ENCODE measurements around the gene NACC2. TPM values are rescaled to one million over a fixed set of nuclear protein-coding genes. Genes with fewer than 3 reads are reported as not detected.

NACC2 gene
- total RNA-seq, 1 donor from 2014 or later: 4.5 TPM

GRCh38 chr9:136031741-136032730 lies 63.1 kb downstream of the NACC2 start:
- no peak for DNase-seq (ENCODE audit: low spot score)
- H3F3A ChIP-seq (ENCODE audit: low read depth): peaks cover 7% of the 10 kb centered on the region
- no peaks in the 10 kb centered on the region for H3K4me1 Mint-ChIP-seq
- no peak overlapping the region for H3K9ac ChIP-seq
- H3K4me1 ChIP-seq: no peaks in the 10 kb centered on the region
- no peaks in the 10 kb centered on the region for H3K79me2 ChIP-seq (ENCODE audit: low read depth)
- H3K27me3 ChIP-seq: no peaks in the 10 kb centered on the region
- H3K9me3 Mint-ChIP-seq: peaks cover 9% of the 10 kb centered on the region
- H3K36me3 Mint-ChIP-seq: no peaks in the 10 kb centered on the region
- peaks cover 2% of the 10 kb centered on the region for H3K27me3 Mint-ChIP-seq (ENCODE audit: insufficient read depth, low read depth)
- H3K9me3 ChIP-seq (ENCODE audit: low read depth): no peaks in the 10 kb centered on the region
- H3K4me3 ChIP-seq: no peak overlapping the region
- no peaks in the 10 kb centered on the region for H3K36me3 ChIP-seq
- H4K20me1 ChIP-seq (ENCODE audit: low read depth): no peaks in the 10 kb centered on the region
- no peak overlapping the region for H3K4me3 Mint-ChIP-seq
- H3K27ac ChIP-seq: no peak overlapping the region
- no peak overlapping the region for H2AFZ ChIP-seq (replicated peaks)
- no peak overlapping the region for H3K27ac Mint-ChIP-seq
- H3K4me2 ChIP-seq: no peak overlapping the region
- TF ChIP-seq CTCF (IDR thresholded peaks at IDR 0.05): no peak
- TF ChIP-seq EZH2phosphoT487 (IDR thresholded peaks at IDR 0.05): no peak
- TF ChIP-seq EZH2 (IDR thresholded peaks at IDR 0.05): no peak

- H3K4me1 ChIP-seq: no peaks in the 10 kb centered on the region
- H4K20me1 ChIP-seq (ENCODE audit: low read depth): no peaks in the 10 kb centered on the region
- Mint-ChIP-seq H3K27ac (no peak overlapping the region), H3K36me3 (no peaks in the 10 kb centered on the region), H3K27me3 (ENCODE audit: insufficient read depth, low read depth) (peaks cover 2% of the 10 kb centered on the region), H3K4me3 (no peak overlapping the region), H3K9me3 (peaks cover 4% of the 10 kb centered on the region), H3K4me1 (no peaks in the 10 kb centered on the region)
- H3K9ac ChIP-seq: no peak overlapping the region
- H3K4me2 ChIP-seq: no peak overlapping the region
- H3K27ac ChIP-seq: no peak overlapping the region
- TF ChIP-seq EZH2phosphoT487 (IDR thresholded peaks at IDR 0.05) (no peak), EZH2 (IDR thresholded peaks at IDR 0.05) (no peak), CTCF (IDR thresholded peaks at IDR 0.05) (no peak)
- H2AFZ ChIP-seq (replicated peaks): no peak overlapping the region
- H3K27me3 ChIP-seq: no peaks in the 10 kb centered on the region
- no peaks in the 10 kb centered on the region for H3K9me3 ChIP-seq (ENCODE audit: low read depth)
- peaks cover 7% of the 10 kb centered on the region for H3F3A ChIP-seq (ENCODE audit: low read depth)
- H3K79me2 ChIP-seq (ENCODE audit: low read depth): no peaks in the 10 kb centered on the region
- DNase-seq (ENCODE audit: low spot score): no peak
- no peaks in the 10 kb centered on the region for H3K36me3 ChIP-seq
- no peak overlapping the region for H3K4me3 ChIP-seq
These were observed 64.0 kb downstream of the NACC2 start for GRCh38 chr9:136031094-136031493.

GRCh38 chr9:136029556-136029955 lies 65.5 kb downstream of the NACC2 start:
- H3K9ac ChIP-seq: no peak overlapping the region
- TF ChIP-seq EZH2 (IDR thresholded peaks at IDR 0.05): no peak
- no peak for TF ChIP-seq EZH2phosphoT487 (IDR thresholded peaks at IDR 0.05)
- no peak for TF ChIP-seq CTCF (IDR thresholded peaks at IDR 0.05)
- Mint-ChIP-seq H3K27me3 (ENCODE audit: insufficient read depth, low read depth) (peaks cover 2% of the 10 kb centered on the region), H3K27ac (no peak overlapping the region), H3K36me3 (no peaks in the 10 kb centered on the region), H3K4me3 (no peak overlapping the region), H3K4me1 (no peaks in the 10 kb centered on the region), H3K9me3 (peaks cover 4% of the 10 kb centered on the region)
- no peaks in the 10 kb centered on the region for H3K36me3 ChIP-seq
- H4K20me1 ChIP-seq (ENCODE audit: low read depth): peaks cover 3% of the 10 kb centered on the region
- no peak for DNase-seq (ENCODE audit: low spot score)
- H3K4me2 ChIP-seq: no peak overlapping the region
- no peaks in the 10 kb centered on the region for H3K9me3 ChIP-seq (ENCODE audit: low read depth)
- no peaks in the 10 kb centered on the region for H3K27me3 ChIP-seq
- H3F3A ChIP-seq (ENCODE audit: low read depth): peaks cover 15% of the 10 kb centered on the region
- no peaks in the 10 kb centered on the region for H3K4me1 ChIP-seq
- no peak overlapping the region for H2AFZ ChIP-seq (replicated peaks)
- no peak overlapping the region for H3K27ac ChIP-seq
- no peaks in the 10 kb centered on the region for H3K79me2 ChIP-seq (ENCODE audit: low read depth)
- H3K4me3 ChIP-seq: no peak overlapping the region

All from neural progenitor cell (in vitro differentiated cells).